OCI-LY7 (cell line): ENCODE data around the gene INPP5A. TPM values are rescaled to one million over a fixed set of nuclear protein-coding genes. Genes with fewer than 3 reads are reported as not detected.

ENCODE experiments used
- BruUV-seq: library from RNA; stranded (reverse); fragments of 400-500 nt; replicated peaks from 2 replicates; lab custom pipeline; 2021; lab: Mats Ljungman, UMichigan
- CTCF ChIA-PET: fragments of 300-600 bp; sonication (Branson Sonifier 250); formaldehyde crosslinking; loops from one replicate; lab custom pipeline; 2022; ENCODE audit warnings: antibody characterized with exemption; ENCODE audit not compliant: unreplicated experiment; lab: Charles Lee
- POLR2A ChIA-PET: fragments of 300-600 bp; sonication (Branson Sonifier 250); formaldehyde crosslinking; loops from one replicate; lab custom pipeline; 2022; ENCODE audit warnings: antibody characterized with exemption; lab: Charles Lee
- DNase-seq: peaks from one replicate; pipeline ENCODE4 v3.0.0-alpha.2; 2015; ENCODE audit warnings: low spot score
- H2AFZ ChIP-seq: fragments of 200-600 bp; sonication (generic), shearing (Covaris generic); 2 replicates; pipeline ENCODE4 v1.6.1; 2014; ENCODE audit warnings: mild to moderate bottlenecking, antibody characterized with exemption, low read length, moderate library complexity
- H3K27ac ChIP-seq: fragments of 200-600 bp; sonication (generic); 2 replicates; pipeline ENCODE4 v1.5.1; 2014; ENCODE audit warnings: mixed run types, low read depth, mild to moderate bottlenecking, moderate library complexity, low read length, inconsistent platforms; ENCODE audit not compliant: poor library complexity, severe bottlenecking
- H3K36me3 ChIP-seq: fragments of 200-600 bp; sonication (generic); 2 replicates; pipeline ENCODE4 v1.6.1; 2014; ENCODE audit warnings: mild to moderate bottlenecking, antibody characterized with exemption, low read length, moderate library complexity, mixed read lengths; ENCODE audit not compliant: insufficient read depth
- H3K4me1 ChIP-seq: fragments of 200-600 bp; sonication (generic); 2 replicates; pipeline ENCODE4 v1.5.1; 2014; ENCODE audit warnings: mild to moderate bottlenecking, low read length; ENCODE audit not compliant: insufficient read depth, poor library complexity, severe bottlenecking
- H3K4me2 ChIP-seq: fragments of 200-600 bp; sonication (generic); 2 replicates; pipeline ENCODE4 v1.6.1; 2014; ENCODE audit warnings: mild to moderate bottlenecking, low read length
- H3K4me3 ChIP-seq: fragments of 200-600 bp; sonication (generic); 2 replicates; pipeline ENCODE4 v1.5.1; 2014; ENCODE audit warnings: mild to moderate bottlenecking, low read depth, low read length; ENCODE audit not compliant: poor library complexity, severe bottlenecking
- H3K79me2 ChIP-seq: fragments of 200-600 bp; sonication (generic); 2 replicates; pipeline ENCODE4 v1.6.1; 2016; ENCODE audit warnings: low read depth, mild to moderate bottlenecking, low read length, moderate library complexity, mixed read lengths; ENCODE audit not compliant: insufficient read depth
- H3K9me2 ChIP-seq: fragments of 200-600 bp; sonication (generic); 2 replicates; pipeline ENCODE4 v1.6.1; 2016; ENCODE audit warnings: mild to moderate bottlenecking, low read length, mixed read lengths; ENCODE audit not compliant: insufficient read depth
- H3K9me3 ChIP-seq: fragments of 200-600 bp; sonication (generic); 2 replicates; pipeline ENCODE4 v1.6.1; 2014; ENCODE audit warnings: mild to moderate bottlenecking, mixed run types, low read length, mixed read lengths
- H4K20me1 ChIP-seq: fragments of 200-600 bp; sonication (generic); 2 replicates; pipeline ENCODE4 v1.6.1; 2014; ENCODE audit warnings: mild to moderate bottlenecking, antibody characterized with exemption, low read length, moderate library complexity, mixed read lengths; ENCODE audit not compliant: insufficient read depth
- CTCF ChIP-seq: fragments of 200-600 bp; sonication (generic); conservative IDR thresholded peaks from 2 replicates; pipeline ENCODE4 v1.5.1; 2014; ENCODE audit warnings: mild to moderate bottlenecking, antibody characterized with exemption, low read length, moderate library complexity, mixed read lengths
- EZH2phosphoT487 ChIP-seq: fragments of 200-600 bp; sonication (generic); IDR thresholded peaks from 2 replicates; pipeline ENCODE4 v1.6.1; 2018; ENCODE audit warnings: low read depth, borderline replicate concordance, mild to moderate bottlenecking, mixed run types, antibody characterized with exemption, low read length, moderate library complexity, mixed read lengths
- intact Hi-C: fragments of 100-400 bp; cut with micrococcal nuclease; formaldehyde crosslinking; loops from one replicate; pipeline ENCODE4 v1.10.0; 2022; ENCODE audit not compliant: unreplicated experiment
- total RNA-seq, 2 experiments: library from RNA; depleted of rRNA in 1 of 2; stranded (reverse); fragments of >200 nt in 1 of 2; shearing (Covaris generic) in 1 of 2; gene quantifications; 2 replicates each; pipeline ENCODE4 v1.2.3, GENCODE V29; 2014 to 2022

INPP5A gene
- total RNA-seq, 2 experiments from 2014 or later = 14.5 to 18.4 TPM

- ChIA-PET POLR2A (no interaction called here), CTCF (interaction anchor here (1.0 kb wide), 1 partner anchor 11 kb away, joined by 3 read pairs; no protein-coding TSS in a partner anchor)
- BruUV-seq = no TSS peak
- TF ChIP-seq EZH2phosphoT487 = no peak
- TF ChIP-seq CTCF = no peak
- H4K20me1 ChIP-seq = no peaks in the 10 kb centered on the region
- no peak for DNase-seq
- H3K36me3 ChIP-seq = no peaks in the 10 kb centered on the region
- no peaks in the 10 kb centered on the region for H3K9me3 ChIP-seq
- H3K79me2 ChIP-seq = peaks cover 13% of the 10 kb centered on the region; the same call in 1 of the 2 replicates
- H2AFZ ChIP-seq = no peak overlapping the region
- intact Hi-C loops = no loop called here
- no peak overlapping the region for H3K27ac ChIP-seq
- no peak overlapping the region for H3K4me3 ChIP-seq
- H3K4me2 ChIP-seq = no peak overlapping the region
- H3K9me2 ChIP-seq = no peaks in the 10 kb centered on the region
- H3K4me1 ChIP-seq = peaks cover 41% of the 10 kb centered on the region
These were observed 24.8 kb downstream of the INPP5A start for GRCh38 chr10:132562177-132562915.

DNA sequence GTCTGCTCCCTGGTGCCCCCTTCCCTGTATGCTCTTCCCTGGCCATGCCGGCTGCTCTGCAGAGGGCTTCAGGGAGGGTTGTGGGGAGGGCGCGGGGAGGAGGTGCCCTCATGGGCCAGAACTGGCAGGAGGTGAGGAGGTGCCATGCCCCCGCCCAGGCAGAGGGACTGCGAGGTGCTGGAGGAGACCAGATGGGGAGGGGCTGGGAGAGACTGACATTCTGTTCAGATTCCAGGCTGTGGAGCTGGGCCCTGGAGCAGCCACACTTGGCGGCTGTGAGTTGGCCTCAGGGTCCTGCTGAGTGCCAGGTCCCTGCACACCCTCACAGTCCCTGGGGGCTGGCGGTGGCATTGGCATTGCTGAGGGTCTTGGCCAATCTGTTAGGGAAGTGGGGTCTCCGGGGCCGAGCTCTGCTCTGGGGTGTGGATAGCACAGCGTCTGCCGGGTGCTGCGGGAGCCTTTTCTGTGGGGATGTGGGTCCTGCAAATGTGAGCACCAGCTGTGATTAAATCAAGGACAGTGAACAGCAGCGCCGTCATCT is 25.4 kb downstream of the INPP5A start:
- ChIA-PET POLR2A (no interaction called here), CTCF (interaction anchor here (1.0 kb wide), 1 partner anchor 12 kb away, joined by 3 read pairs; no protein-coding TSS in a partner anchor)
- Histone ChIP-seq H3K36me3 (no peaks in the 10 kb centered on the region), H3K27ac (no peak overlapping the region), H3K4me2 (no peak overlapping the region), H3K9me2 (no peaks in the 10 kb centered on the region), H3K4me1 (peaks cover 35% of the 10 kb centered on the region), H3K79me2 (peaks cover 13% of the 10 kb centered on the region; the same call in 1 of the 2 replicates), H3K4me3 (no peak overlapping the region), H2AFZ (no peak overlapping the region), H4K20me1 (no peaks in the 10 kb centered on the region), H3K9me3 (no peaks in the 10 kb centered on the region)
- no peak for DNase-seq
- intact Hi-C loops = no loop called here
- no peak for TF ChIP-seq CTCF
- TF ChIP-seq EZH2phosphoT487 = no peak
- no TSS peak for BruUV-seq
